Nephron (organoid): ENCODE data around the gene EFCAB11.
"Not testable (repeated sequence)": the region's sequence is repeated elsewhere in the genome, so short reads cannot be mapped to it uniquely, and the experiment has no call there.

Source experiments
- H3K27ac Mint-ChIP-seq, 3 experiments: 2 replicates each; pipeline ENCODE4 v1.8.0; 2020; ENCODE audit warnings: mixed read lengths in 3 of 3, mild to moderate bottlenecking in 2 of 3, moderate library complexity in 1 of 3
- H3K27me3 Mint-ChIP-seq: 2 replicates; pipeline ENCODE4 v1.8.0; 2021; ENCODE audit warnings: low read depth, mild to moderate bottlenecking, moderate library complexity, mixed read lengths
- H3K36me3 Mint-ChIP-seq: 2 replicates; pipeline ENCODE4 v1.8.0; 2020; ENCODE audit warnings: low read depth, mixed read lengths
- H3K4me1 Mint-ChIP-seq: 2 replicates; pipeline ENCODE4 v1.8.0; 2020; ENCODE audit warnings: mixed read lengths
- H3K4me3 Mint-ChIP-seq, 3 experiments: 2 replicates each; pipeline ENCODE4 v1.8.0; 2020; ENCODE audit warnings: mild to moderate bottlenecking in 3 of 3, mixed read lengths in 3 of 3, moderate library complexity in 2 of 3
- H3K9me3 Mint-ChIP-seq: 2 replicates; pipeline ENCODE4 v1.8.0; 2020; ENCODE audit warnings: mixed read lengths
- TF ChIP-seq, protein P1 (sequence below), 3 experiments: fragments of 200-600 bp; sonication (generic); IDR thresholded peaks; one replicate each; pipeline ENCODE4 v1.5.0; 2021; ENCODE audit warnings: antibody characterized with exemption in 3 of 3; ENCODE audit not compliant: unreplicated experiment in 3 of 3

EFCAB11 gene

DNA sequence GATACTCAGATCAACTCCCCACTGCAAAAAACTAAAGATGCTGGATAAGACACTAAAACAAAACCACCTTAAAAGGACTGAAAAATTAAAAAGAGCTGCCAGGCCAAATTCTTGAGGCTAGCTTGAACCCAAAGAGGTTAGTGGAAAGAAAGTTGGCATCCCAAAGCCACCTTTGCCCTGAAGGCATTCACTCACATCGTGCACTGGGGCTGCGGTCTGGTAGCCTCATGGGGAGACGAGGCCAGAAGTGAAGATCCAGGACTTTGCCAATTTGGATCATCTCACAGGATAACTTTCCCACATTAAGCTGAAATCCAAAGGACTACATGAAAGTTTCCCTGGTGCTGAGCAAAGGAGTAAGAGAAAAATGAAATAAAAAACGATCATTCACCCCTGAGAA, 63.9 kb downstream of the EFCAB11 start:
- no peaks in the 10 kb centered on the region for H3K27me3 Mint-ChIP-seq
- no peak overlapping the region for H3K27ac Mint-ChIP-seq
- H3K9me3 Mint-ChIP-seq = peaks cover 12% of the 10 kb centered on the region
- peaks cover 18% of the 10 kb centered on the region for H3K36me3 Mint-ChIP-seq
- H3K4me3 Mint-ChIP-seq = no peak overlapping the region
- TF ChIP-seq, protein P1, sequence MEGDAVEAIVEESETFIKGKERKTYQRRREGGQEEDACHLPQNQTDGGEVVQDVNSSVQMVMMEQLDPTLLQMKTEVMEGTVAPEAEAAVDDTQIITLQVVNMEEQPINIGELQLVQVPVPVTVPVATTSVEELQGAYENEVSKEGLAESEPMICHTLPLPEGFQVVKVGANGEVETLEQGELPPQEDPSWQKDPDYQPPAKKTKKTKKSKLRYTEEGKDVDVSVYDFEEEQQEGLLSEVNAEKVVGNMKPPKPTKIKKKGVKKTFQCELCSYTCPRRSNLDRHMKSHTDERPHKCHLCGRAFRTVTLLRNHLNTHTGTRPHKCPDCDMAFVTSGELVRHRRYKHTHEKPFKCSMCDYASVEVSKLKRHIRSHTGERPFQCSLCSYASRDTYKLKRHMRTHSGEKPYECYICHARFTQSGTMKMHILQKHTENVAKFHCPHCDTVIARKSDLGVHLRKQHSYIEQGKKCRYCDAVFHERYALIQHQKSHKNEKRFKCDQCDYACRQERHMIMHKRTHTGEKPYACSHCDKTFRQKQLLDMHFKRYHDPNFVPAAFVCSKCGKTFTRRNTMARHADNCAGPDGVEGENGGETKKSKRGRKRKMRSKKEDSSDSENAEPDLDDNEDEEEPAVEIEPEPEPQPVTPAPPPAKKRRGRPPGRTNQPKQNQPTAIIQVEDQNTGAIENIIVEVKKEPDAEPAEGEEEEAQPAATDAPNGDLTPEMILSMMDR (IDR thresholded peaks at IDR 0.05; ENCODE audit: unreplicated experiment in 3 of 3) = no peak
- peaks cover 7% of the 10 kb centered on the region for H3K4me1 Mint-ChIP-seq

DNA sequence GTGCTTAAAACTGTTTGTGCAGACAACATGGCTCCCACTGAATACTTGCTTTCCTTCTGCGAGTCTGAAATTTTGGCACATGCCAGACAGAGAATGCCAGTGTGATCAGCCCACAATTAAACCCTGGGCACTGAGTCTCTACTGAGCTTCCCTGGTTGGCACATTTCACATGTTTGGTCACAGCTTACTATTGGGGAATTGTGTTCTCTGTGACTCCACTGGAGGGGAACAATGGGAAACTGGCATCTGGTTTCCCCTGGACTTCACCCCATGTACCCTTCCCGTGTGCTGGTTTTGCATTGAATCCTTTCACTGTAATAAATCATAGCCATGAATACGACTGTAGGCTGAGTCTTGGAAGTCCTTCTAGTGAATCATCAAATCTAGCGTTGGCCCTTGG, 64.9 kb downstream of the EFCAB11 start:
- no peak overlapping the region for H3K4me3 Mint-ChIP-seq
- no peak overlapping the region for H3K27ac Mint-ChIP-seq
- H3K36me3 Mint-ChIP-seq = peaks cover 11% of the 10 kb centered on the region
- peaks cover 9% of the 10 kb centered on the region for H3K9me3 Mint-ChIP-seq
- H3K4me1 Mint-ChIP-seq = peaks cover 7% of the 10 kb centered on the region
- TF ChIP-seq, protein P1 (IDR thresholded peaks at IDR 0.05; ENCODE audit: unreplicated experiment in 3 of 3) = no peak
- no peaks in the 10 kb centered on the region for H3K27me3 Mint-ChIP-seq

DNA sequence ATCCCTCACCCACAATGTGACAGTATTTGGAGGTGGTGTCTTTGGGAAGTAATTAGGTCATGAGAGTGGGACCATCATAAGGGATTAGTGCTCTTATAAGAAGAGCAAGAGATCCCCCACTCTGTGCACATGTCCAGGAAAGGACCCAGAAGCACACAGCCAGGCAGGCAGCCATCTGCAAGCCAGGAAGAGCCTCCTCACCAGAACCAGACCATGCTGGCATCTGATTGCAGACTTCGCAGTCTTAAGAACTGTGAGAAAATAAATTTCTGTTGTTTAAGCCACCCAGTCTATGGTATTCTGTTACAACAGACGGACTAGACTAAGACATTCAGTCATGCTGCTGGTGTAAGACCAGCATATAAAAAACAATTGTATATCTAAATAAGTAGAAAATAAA, 69.8 kb downstream of the EFCAB11 start:
- H3K4me3 Mint-ChIP-seq = no peak overlapping the region
- no peaks in the 10 kb centered on the region for H3K9me3 Mint-ChIP-seq
- TF ChIP-seq, protein P1 (IDR thresholded peaks at IDR 0.05; ENCODE audit: unreplicated experiment in 3 of 3) = no peak
- peaks cover 7% of the 10 kb centered on the region for H3K4me1 Mint-ChIP-seq
- no peaks in the 10 kb centered on the region for H3K36me3 Mint-ChIP-seq
- H3K27ac Mint-ChIP-seq = no peak overlapping the region
- no peaks in the 10 kb centered on the region for H3K27me3 Mint-ChIP-seq

DNA sequence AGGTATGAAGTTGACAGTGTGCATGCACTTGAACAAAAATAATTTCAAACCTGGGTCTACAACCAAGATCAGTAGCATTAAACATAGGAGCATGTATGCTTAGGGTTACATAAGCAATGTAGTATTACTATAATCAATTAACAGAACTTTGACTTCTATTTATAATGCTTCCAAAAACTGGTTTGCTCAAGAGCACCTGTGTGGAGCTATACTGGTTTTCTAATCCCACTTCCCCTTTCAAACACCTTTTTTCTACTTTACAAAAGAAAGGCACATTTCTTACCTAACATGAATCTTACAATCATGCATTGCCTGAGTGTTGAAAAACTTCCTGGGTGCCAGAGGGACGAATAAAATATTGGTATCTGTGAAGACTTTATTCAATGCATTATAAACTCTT, 72.7 kb downstream of the EFCAB11 start:
- no peaks in the 10 kb centered on the region for H3K27me3 Mint-ChIP-seq

DNA sequence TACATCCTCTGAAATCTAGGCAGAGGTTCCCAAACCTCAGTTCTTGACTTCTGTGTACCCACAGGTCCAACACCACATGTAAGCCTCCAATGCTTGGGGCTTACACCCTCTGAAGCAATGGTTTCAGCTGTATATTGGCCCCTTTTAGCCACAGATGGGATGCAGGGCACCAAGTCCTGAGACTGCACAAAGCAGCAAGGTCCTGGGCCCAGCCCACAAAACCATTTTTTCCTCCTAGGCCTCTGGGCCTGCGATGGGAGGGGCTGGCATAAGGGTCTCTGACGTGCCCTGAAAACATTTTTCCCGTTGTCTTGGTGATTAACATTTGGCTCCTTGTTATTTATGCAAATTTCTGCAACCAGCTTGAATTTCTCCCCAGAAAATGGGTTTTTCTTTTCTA, 80.4 kb downstream of the EFCAB11 start:
- H3K4me3 Mint-ChIP-seq, H3K4me1 Mint-ChIP-seq, H3K27ac Mint-ChIP-seq, H3K27me3 Mint-ChIP-seq: not testable (repeated sequence)
- peaks cover 21% of the 10 kb centered on the region for H3K9me3 Mint-ChIP-seq
- H3K36me3 Mint-ChIP-seq = peaks cover 32% of the 10 kb centered on the region

More for the DNA sequence above, 72.7 kb downstream of the EFCAB11 start:
- H3K9me3 Mint-ChIP-seq = no peaks in the 10 kb centered on the region
- peaks cover under 1% of the 10 kb centered on the region for H3K4me1 Mint-ChIP-seq
- TF ChIP-seq, protein P1 (IDR thresholded peaks at IDR 0.05; ENCODE audit: unreplicated experiment in 3 of 3) = no peak
- H3K36me3 Mint-ChIP-seq = no peaks in the 10 kb centered on the region
- no peak overlapping the region for H3K4me3 Mint-ChIP-seq
- no peak overlapping the region for H3K27ac Mint-ChIP-seq

DNA sequence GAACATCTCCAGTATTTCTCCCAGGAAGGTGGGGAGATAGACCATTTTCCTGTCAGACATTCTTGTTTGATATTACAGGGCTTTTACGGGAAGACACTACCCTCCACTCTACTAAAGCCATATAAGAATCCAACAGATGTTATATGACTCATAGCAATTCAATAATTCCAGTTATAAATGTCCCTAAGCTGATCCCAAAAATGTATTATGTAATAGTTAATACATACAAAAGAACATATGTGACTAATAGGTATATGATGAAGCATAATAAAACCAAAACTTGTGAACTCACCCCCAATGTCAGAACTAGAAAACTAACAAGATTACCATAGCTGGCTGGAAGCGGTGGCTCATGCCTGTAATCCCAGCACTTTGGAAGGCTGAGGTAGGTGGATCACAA, 84.2 kb downstream of the EFCAB11 start:
- Mint-ChIP-seq H3K27ac (no peak overlapping the region), H3K4me1 (no peaks in the 10 kb centered on the region), H3K36me3 (peaks cover 23% of the 10 kb centered on the region), H3K4me3 (no peak overlapping the region), H3K27me3 (no peaks in the 10 kb centered on the region), H3K9me3 (peaks cover 24% of the 10 kb centered on the region)
- TF ChIP-seq, protein P1 (IDR thresholded peaks at IDR 0.05; ENCODE audit: unreplicated experiment in 3 of 3) = no peak
